ENCODE results near the gene CXCL17. TPM values are rescaled to one million over a fixed set of nuclear protein-coding genes. Genes with fewer than 3 reads are reported as not detected.

Gene CXCL17
- polyA plus RNA-seq, 4 donors = 0.18 to 0.52 (median 0.20) TPM; not detected in 1

DNA sequence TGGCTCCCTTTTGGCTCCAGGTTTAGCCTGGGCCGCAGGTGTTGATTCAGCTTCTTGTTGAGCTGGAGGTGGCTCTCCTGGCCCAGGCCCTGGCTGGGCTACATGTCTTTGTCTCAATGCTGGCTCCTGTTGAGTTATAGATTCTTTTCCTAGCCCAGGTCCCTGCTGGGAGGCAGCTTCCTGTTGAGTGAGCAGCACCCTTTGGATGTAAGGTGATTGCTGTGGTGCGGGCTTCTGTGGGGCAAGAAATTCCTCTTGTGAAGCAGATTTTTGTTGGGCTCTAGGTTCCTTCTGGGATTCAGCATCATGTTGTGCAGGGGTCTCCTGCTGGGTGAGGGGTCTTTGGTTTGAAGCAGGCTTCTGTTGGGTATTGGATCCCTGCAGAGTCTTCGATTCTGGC lies 16.1 kb downstream of the CXCL17 start:
- DNase-seq (ENCODE audit: low read depth in 4 of 4, low spot score in 3 of 4) = no peak

DNA sequence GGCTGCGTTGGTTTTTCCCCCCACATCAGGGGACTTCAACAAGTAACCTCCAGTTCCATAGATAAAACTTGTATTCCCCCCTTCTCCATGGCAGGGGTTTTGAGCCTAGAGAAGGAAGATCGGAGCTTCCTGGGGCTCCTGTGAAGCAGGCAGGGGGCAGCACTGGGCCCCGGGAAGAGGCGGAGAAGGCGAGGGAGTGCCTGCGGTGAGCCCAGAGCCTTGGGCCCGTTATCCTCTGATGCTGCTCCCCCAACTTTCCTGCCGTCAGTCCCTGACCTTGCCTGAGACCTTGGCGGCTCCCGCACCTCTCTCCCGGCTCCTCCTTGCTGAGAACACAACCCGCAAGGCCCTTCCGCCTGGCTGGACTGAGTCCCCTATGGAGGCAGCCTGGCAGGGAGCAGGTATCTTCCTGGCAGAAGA lies 18.0 kb downstream of the CXCL17 start:
- DNase-seq (ENCODE audit: low read depth in 4 of 4, low spot score in 3 of 4) = no peak

DNA sequence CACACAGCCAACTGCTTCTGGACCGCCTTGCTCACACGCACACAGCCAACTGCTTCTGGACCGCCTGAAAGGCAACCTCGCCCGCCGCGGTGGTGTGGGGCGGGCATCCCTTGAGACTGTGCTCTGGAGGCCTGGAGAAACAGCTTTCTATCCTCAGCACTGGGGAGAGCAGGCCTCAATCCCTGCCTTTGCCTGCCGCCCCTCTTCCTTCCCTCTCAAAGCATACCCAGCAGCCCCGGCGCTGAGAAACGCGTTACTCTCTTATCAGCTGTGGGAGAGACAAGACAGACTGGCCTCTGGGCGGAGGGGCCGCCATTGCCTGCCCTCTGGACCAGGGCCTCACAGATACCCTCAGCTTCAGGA lies 18.4 kb downstream of the CXCL17 start:
- no peak for DNase-seq (ENCODE audit: low read depth in 4 of 4, low spot score in 3 of 4)

DNA sequence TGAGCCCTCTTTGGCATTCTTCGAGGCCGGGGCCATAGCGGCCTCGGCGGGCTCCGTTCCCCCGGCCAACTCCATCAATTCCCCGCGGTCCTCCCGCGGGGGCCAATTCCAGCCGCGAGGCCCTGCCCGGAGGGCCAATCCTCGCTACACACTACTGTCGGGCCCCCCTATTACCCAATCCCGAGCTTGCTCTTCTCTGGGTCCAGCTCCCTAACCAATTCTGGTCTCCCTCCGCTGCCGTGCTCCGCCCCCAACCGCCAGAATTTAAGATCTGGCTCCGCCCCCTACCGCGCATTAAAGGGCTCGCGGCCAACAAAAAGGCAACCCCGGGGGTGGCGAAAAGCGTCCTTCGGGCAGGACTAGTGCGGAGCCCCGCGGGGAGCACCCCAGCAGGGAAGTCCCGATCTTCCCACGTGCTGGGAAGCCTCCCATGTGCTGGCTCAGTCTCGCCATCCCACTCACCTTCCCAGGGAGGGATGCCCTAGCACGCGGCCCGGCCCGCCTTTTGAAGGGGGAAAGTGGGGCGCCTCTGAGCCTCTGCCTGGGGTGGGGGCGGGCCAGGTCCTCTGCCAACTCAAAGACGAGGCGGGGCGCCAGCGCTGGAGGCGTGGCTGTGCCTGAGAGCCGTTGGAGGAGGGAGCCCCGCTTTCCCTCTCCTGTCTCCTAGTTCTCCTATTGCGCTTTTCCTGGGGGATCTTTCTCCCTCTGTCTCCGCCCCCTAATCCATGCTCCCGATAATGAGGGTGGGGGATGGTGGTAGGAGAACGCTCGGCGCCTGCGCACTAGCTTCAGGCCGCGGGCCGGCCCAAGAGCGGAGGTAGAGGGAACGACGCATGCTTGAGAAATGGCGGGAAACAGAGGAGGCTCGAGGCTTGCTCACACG lies 19.0 kb downstream of the CXCL17 start:
- DNase-seq (ENCODE audit: low read depth in 4 of 4, low spot score in 3 of 4) = peak; percentile 84 to 90 (median 86)

DNA sequence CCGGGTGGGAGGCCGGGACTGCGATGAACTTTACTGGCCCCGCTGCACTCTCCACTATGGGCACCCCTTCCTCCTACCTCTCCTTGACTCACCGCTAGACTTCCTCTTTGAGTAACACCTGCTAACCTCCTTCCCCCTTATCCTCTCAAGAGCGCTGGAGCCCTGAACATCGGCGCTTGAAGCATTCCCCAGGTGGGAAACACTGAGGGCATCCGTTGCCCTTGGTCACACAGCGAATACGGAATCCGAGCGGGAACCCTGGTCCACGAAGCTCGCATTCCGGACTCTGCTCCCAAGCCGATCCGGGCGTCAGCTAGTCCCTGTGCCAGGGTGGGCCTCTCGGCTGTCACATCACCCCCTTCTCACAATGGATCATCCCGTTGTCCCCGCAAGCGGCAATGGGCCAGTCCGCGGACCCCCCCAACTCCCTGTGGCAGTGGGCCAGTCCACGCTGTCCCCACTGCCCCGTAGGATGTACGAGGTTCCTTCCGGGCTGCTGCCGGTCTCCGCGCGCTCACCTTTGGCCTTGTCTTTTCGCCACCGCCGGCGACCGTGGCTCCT lies 19.8 kb downstream of the CXCL17 start:
- DNase-seq (ENCODE audit: low read depth in 4 of 4, low spot score in 3 of 4) = peak in 3 of 4 donors; percentile 45 to 48 (median 46)

DNA sequence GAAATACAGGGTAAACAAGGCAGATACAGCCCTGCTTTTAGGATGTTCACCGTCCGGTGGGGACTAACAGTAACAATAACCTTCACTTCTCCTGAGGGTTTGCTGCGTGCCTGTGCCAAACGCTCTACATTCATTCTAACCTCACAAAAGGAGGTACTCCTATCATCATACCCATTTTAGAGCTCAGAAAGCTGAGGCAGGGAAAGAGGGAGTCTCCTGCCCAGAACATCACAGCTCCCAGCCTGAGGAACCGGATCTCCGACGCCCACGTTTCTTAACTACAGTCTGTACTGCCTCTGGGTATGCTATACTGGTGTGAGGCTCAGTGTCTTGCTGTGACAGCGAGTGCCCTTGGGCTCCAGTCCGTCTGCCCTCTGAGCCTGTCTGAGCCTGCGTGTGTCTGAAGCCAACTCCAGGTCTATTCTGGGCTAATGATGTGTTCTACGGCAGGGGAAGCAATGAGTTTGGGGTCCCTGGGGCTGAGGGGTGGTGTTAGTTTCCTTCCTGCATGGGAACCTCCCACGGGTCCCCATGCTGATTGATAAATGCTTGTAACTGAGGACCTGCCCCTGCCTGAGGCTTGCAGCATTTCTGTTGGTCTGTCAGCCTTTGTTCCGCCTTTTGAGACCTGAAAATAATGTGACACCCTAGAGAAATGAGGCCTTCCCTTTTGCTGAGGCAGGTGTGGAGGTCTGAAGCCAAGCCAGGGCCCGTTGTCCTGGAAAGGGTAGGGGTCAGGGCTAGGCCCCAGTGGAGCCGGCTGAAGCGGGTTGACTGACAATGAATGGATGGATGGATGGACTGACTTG lies 20.4 kb downstream of the CXCL17 start:
- DNase-seq (ENCODE audit: low read depth in 4 of 4, low spot score in 3 of 4) = no peak

DNA sequence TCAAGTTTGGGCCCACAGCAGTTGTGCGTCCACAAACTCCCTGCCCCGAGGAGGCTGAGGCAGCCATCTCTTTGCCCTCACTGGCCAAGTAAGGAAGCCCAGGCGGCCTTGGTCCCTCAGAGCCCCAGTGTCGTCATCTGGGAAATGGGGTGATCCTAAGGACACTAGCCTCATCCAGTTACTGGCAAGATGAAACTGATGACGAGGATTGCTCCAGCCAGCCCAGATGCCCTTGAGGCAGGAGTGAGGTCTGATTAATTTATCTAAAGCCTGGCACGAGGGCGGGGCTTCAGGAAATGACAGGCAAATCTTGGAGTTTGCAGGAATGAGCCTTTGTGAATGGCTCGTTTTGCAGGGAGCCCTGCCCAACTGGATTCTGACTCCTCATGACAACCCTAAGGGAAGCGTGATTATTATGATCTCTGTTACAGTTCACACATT lies 21.1 kb downstream of the CXCL17 start:
- no peak for DNase-seq (ENCODE audit: low read depth in 4 of 4, low spot score in 3 of 4)

DNA sequence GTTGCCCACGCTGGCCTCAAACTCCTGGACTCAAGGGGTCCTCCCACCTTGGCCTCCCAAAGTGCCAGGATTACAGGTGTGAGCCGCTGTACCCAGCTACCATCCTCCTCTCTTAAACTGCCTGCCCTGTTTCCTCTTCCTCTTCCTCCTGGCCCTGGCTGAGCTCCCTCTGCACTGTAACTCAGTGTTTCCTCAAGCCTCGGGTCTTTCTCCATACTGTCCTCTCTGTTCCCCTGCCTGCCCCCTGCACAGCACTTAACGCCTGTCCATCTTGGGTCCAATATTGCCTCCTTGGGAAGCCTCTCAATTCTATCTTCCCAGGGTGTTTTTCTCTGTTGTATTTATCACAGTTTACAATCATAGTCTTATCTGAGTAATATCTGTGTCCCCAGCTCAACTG lies 21.6 kb downstream of the CXCL17 start:
- no peak for DNase-seq (ENCODE audit: low read depth in 4 of 4, low spot score in 3 of 4)

DNA sequence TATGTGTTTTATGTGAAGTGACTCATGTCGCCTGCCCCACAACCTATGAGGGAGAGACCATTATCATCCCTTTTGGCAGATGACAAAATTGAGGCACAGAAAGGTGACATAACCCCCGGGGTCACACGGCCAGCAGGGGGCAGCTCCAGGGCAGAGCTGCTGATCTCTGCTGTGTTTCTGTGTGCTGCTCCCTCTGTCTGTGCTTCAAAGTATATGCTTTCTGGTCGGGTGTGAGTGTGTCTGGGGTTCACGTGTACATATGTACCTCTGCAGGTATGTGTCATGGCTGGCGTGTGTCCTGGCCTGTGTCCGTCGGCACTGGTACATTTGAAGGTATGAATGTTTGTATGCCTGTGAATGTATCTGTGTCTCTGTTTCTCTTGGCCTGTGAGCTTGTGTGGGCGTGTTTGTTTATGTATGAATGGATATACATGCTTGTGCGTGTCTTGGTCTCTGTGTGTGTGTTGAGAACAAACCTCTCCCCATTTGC lies 22.6 kb downstream of the CXCL17 start:
- no peak for DNase-seq (ENCODE audit: low read depth in 4 of 4, low spot score in 3 of 4)

DNA sequence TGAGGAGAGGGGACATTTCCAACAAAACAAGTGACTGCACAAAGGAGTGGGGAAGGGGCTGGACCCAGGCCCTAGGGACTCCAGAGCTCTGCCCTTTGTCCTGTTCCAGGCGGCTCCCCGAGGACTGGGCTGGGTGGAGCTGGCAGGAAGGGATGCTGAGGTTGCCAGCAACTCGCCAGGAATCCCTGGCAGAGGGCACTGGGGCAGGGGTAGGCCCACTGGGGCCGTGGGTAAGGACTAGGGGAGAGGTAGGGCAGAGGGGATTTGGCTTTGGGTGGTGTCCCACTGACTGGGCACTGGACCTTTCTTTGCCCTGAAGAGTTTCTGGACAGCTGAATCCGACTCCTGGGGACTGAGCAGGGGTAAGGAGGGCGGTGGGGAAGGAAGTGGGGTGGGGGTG lies 23.4 kb downstream of the CXCL17 start:
- DNase-seq (ENCODE audit: low read depth in 4 of 4, low spot score in 3 of 4) = no peak

DNA sequence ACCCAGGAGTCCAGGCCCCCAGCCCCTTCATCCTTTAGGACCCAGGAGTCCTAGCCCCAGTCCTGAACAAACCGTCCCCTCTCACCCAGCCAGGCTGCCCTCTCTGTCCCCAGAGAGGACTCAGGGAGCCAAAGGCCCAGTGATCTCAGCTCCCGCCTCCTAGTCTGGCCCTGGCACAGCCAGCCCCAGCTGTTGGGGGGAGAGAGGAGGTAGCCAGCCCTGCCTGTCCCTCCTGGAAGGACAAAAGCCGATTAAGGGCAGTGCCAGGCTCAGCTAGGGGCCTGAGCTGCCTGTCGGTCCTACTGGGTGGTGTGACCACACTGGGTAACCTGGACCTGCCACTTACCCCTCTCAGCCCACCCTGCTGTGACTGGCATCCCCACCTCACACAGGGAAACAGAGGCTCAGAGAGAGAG lies 30.1 kb downstream of the CXCL17 start:
- DNase-seq (ENCODE audit: low read depth in 4 of 4, low spot score in 3 of 4) = no peak

DNA sequence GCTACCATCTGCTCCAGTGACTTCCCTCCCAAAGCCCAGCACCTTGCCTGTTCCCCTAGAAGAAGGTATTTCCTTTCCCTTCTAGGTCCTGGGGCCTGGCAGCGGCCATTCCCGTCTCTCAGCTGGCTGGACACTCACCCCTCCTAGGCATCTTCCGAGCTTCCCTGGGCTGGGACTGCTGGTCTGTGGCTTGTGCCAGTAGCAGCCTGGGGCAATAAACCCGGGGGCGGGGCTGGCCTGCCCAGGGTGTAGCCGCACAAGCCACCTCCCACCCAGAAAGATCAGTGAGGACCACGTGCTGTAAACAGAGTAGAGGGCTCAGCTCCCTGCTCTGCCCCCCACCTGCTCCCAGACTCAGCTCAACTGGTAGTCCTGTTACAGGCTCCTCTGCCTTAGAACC lies 30.5 kb downstream of the CXCL17 start:
- no peak for DNase-seq (ENCODE audit: low read depth in 4 of 4, low spot score in 3 of 4)

DNA sequence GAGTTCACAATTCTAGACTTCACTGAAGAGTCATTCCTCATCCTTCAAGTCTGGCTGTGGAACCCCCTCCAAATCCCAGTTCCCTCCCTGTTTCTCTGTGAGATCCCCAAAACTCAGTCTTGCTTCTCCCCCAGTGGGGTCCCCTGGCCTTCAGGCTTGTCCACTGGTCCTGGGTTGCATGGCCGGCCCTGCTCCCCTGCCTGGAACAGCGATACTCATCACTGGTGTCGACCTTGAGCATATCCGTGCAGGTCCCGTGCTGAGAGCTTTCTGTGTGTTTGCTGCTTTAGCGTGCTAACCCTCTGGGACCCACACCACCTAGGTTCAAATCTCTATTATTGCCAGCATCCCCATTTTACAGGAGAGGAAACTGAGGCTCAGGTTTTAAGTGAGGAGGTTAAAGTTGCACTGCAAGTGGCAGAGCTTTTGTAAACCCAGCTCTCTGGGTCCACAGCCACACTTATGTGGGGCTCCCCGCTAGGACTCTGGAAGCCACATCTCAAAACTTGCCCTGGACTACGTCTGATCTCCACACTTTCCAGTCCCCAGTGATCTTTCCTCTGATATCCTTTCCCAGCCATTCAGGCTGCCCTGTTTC lies 31.1 kb downstream of the CXCL17 start:
- DNase-seq (ENCODE audit: low read depth in 4 of 4, low spot score in 3 of 4) = no peak

DNA sequence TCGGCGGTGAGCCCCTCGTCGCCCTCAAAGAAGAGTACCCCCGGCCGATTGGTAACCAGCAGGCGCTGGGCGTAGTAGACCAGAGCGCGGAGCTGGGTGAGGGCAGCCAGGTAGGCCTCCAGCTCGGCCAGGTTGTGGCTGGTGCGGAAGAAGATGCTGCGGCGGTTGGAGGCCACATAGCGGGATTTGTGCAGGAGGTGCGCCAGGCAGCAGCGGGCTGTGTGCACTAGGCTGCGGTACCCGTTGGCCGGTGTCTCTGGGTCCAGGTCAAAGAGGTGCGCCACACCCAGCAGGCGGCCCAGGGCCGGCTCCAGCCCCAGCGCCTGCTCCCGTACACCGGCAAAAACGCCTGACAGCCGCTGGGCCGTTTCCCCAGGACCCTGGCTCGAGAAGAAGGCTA lies 32.4 kb downstream of the CXCL17 start:
- DNase-seq (ENCODE audit: low read depth in 4 of 4, low spot score in 3 of 4) = no peak

DNA sequence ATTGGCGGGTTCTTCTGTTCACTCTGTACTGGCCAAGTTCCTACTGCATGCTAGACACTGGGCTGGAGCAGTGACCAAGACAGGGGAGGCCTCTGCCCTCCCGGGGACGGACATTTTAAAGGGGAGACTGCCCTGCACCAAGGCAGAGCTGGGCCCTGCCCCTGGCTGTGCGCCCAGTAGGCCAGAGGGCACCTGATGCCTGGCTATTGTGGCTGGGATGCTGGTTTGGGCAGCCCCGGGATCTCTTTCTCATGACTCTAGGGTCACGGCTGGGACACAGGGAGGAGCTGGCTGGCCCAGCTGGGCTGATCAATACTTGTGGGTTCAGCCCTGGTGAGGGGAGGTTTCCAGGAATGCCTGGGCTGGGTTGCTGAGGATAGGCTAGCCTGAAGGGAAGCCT lies 33.3 kb downstream of the CXCL17 start:
- DNase-seq (ENCODE audit: low read depth in 4 of 4, low spot score in 3 of 4) = no peak

DNA sequence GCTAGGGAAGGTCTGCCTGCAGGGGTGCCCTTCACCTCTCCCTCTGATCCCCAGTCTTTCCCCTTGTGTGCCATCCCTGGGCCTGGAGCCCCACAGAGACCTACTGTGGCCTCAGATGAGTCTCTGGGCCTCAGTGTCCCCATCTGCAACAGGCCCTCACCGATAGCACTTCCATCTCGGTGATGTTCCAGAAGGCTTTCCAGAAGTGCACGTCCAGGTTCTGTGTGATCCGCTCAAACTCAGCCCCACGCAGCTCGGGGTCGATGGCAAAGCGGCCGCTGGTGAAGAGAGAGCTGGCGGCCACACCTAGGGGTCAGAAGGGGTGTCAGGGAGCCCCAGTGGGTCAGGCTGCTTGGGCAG lies 35.0 kb downstream of the CXCL17 start:
- no peak for DNase-seq (ENCODE audit: low read depth in 4 of 4, low spot score in 3 of 4)

DNA sequence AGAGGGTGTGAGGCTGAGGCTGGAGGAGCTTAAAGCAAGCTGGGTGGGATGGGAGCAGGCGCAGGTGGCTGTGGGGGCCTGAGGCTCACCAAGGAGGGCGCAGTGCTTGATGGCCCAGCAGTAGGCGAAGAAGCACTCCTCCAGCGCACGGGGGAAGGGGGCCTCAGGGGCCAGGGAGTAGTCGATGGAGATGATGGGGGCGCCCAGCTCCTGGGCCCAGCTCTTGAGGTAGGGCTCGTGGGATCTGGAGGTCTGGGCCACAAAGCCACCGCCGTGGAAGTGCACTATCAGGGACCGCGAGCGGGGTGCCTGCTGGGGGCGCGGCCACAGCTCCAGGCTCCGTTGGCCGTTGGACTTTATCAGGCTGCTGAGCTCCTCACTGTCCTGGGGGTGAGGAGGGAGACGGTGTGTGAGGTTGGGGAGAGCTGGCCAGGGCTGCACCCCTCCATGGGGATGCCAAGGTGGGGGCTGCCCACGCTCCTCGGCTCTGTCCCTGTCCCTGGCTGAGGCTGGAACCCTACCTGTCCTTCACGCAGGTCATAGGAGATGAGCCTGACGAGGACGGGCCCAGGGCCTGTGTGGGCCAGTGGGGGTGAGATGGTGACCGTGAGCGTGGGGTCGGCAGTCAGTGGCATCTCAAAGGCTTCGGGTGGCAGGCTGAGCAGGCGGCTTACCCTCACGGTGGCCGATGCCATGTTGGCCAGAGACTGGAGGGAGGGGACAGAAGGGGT lies 35.5 kb downstream of the CXCL17 start:
- DNase-seq (ENCODE audit: low read depth in 4 of 4, low spot score in 3 of 4) = no peak

DNA sequence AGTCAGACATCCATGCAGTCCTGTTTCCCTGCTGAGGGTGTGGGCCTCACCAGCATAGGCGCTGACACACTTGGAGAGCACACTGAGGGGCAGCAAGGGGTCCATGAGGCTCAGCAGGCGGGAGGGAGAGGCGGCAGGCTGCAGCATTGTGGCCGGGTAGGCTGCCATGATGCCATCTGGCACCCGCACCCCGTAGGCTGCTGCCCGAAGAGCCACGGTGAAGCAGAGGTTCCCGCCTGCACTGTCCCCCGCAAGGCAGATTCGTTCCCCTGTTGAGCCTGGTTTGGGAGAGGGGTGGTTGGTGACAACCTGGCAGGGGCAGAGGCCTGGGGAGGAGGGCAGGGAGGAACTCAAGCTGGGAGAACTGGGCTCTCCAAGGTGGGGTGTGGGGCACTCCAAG lies 36.6 kb downstream of the CXCL17 start:
- DNase-seq (ENCODE audit: low read depth in 4 of 4, low spot score in 3 of 4) = no peak

DNA sequence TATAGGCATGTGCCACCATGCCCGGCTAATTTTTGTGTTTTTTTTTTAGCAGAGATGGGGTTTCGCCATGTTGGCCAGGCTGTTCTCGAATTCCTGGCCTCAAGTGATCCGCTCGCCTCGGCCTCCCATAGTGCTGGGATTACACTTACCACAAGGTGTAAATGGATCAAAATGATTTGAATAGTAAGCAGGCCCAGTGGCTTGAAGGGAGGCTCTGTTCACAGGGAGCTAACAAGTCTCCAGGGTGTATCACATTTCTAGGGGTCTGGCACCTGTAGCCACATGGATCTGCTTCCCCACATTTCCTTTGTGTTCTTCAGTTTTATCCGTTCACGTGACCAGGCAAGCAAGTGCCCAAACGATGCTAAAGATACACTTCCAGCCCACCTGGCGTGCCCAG lies 39.2 kb downstream of the CXCL17 start:
- no peak for DNase-seq (ENCODE audit: low read depth in 4 of 4, low spot score in 3 of 4)

DNA sequence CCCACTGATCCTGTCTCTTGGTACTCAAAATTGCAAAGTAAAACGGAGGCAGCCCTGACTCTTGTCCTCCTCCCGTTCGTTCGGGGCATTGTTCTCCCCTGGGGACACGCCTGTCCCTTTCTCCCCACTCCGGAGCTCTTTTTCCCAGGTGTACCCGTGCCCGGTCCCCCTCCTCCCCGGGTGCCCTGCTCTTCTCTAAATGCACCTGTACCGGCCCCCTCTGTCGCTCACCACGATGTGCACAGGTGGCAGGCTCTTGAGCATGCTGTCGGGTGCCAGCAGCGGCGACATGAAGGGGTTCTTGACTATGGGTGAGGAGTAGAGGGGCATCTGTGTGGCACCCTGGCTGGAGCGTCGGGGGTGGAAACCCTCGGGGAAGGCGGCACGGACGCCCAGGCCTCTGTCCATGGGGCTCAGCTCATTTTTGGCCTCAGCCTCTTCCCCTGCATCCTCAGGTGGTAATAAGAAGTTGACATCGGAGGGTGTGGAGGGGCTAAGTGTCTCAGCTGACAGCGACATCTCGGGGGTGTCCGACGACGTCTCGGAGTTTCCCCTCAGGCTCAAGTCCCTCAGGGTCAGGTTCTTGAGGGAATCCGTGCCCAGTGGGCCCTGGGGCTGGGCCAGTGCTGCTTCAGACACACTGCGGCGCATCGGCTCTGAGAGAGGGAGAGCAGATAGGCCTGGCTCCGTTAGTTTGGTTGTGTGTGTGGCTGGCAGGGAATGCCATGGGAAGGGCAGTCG lies 40.2 kb downstream of the CXCL17 start:
- DNase-seq (ENCODE audit: low read depth in 4 of 4, low spot score in 3 of 4) = no peak
